ENCODE measurements around the gene C16orf54.

DNA sequence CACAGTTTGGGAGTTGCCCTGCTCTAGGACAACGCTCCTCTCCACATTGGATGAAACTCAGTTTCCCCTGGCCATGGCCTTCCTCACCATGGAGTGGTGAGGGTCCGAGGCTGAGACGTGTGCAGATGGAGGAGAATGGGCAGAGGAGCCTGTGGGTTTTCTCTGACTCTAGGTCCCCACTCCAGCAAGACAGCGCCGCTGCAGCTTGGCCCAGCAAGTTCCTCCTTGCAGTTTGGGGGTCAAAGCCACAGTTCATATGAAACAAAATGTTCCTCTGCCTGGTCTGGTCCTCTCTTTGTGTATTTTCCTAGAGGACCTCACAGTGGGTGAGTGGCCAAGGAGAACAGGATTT, 2.3 kb downstream of the C16orf54 start:
- TF ChIP-seq, protein P1, sequence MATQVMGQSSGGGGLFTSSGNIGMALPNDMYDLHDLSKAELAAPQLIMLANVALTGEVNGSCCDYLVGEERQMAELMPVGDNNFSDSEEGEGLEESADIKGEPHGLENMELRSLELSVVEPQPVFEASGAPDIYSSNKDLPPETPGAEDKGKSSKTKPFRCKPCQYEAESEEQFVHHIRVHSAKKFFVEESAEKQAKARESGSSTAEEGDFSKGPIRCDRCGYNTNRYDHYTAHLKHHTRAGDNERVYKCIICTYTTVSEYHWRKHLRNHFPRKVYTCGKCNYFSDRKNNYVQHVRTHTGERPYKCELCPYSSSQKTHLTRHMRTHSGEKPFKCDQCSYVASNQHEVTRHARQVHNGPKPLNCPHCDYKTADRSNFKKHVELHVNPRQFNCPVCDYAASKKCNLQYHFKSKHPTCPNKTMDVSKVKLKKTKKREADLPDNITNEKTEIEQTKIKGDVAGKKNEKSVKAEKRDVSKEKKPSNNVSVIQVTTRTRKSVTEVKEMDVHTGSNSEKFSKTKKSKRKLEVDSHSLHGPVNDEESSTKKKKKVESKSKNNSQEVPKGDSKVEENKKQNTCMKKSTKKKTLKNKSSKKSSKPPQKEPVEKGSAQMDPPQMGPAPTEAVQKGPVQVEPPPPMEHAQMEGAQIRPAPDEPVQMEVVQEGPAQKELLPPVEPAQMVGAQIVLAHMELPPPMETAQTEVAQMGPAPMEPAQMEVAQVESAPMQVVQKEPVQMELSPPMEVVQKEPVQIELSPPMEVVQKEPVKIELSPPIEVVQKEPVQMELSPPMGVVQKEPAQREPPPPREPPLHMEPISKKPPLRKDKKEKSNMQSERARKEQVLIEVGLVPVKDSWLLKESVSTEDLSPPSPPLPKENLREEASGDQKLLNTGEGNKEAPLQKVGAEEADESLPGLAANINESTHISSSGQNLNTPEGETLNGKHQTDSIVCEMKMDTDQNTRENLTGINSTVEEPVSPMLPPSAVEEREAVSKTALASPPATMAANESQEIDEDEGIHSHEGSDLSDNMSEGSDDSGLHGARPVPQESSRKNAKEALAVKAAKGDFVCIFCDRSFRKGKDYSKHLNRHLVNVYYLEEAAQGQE (IDR thresholded peaks at IDR 0.05; ENCODE audit: insufficient read depth in 1 of 2, low read depth in 2 of 2, low read length in 1 of 2), result no peak
- TF ChIP-seq CTCF (IDR thresholded peaks at IDR 0.05) (no peak), SIN3A (IDR thresholded peaks at IDR 0.05; ENCODE audit: borderline replicate concordance, insufficient read depth, low read depth, low read length) (no peak), TCF7L2 (IDR thresholded peaks at IDR 0.05; ENCODE audit: low read depth, low read length) (no peak)

Data from Panc1 (cell line).